GM19351 (cell line): Measurements from ENCODE around the gene HADHA.
"Not testable (repeated sequence)": the region's sequence is repeated elsewhere in the genome, so short reads cannot be mapped to it uniquely, and the experiment has no call there.

Experiments used
- ATAC-seq: cut with Tn5 transposase; IDR thresholded peaks from one replicate; pipeline ENCODE4 v1.9.1; 2021; ENCODE audit warnings: mild to moderate bottlenecking, moderate library complexity; ENCODE audit not compliant: unreplicated experiment

The HADHA gene

DNA sequence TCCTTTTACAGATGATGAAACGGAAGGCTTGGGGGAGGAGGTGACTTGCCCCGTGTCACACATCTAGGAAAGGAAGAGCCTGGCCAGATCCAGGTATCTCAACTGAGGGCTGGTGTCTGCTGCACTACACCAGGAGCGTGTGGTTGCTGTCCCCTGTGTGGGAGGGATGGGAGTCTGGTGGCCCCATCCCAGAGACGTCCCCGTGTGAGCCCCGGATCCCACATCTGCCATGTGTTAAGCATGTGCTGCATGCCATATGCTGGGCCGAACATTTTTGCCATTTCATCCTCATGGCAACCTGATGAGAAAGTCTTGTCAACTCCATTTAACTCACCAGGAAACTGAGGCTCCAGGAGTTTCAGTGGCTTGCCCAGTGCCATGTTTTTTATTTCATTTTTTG is 67.3 kb downstream of the HADHA start:
- ATAC-seq: no peak

- ATAC-seq: no peak
These were observed 68.2 kb downstream of the HADHA start for GRCh38 chr2:26176279-26176615.

- ATAC-seq: no peak
These were observed 68.8 kb downstream of the HADHA start for GRCh38 chr2:26175466-26176278.

- ATAC-seq: no peak
These were observed 69.6 kb downstream of the HADHA start for GRCh38 chr2:26174691-26175465.

DNA sequence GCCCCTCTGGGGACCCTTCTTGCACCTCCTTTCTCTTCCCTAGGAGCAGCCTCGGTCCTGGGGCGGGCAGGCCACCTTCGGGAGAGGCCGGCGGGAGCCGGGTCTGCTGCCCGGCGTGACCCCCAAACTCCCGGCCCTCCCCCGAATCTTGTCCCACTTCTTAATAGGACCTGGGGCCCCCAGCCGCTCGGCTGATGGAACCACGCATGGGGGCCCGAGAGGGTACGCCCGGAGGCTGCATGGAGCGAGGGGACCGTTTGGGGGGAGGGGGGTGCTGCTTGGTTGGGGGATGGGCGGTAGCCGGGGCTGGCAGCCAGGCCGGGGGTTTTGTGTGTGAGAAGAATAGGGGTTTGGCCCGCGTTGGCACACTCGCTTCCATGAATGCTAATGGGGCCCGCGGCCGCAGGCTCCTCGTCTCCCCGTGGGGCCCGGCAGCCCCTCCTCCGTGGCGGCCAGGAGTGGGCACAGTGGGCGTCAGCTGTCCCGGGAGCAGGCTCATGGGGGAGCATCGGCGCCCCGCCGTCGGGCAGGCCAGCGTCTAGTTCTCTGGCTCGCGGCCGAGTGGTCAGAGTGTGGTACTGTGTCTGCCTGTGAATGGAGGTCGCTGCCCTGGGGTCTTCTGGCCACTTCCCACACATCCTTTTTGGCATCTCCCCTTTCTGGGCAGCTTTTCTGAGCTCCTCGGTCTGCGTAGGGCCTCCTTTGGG is 70.5 kb downstream of the HADHA start:
- no peak for ATAC-seq

DNA sequence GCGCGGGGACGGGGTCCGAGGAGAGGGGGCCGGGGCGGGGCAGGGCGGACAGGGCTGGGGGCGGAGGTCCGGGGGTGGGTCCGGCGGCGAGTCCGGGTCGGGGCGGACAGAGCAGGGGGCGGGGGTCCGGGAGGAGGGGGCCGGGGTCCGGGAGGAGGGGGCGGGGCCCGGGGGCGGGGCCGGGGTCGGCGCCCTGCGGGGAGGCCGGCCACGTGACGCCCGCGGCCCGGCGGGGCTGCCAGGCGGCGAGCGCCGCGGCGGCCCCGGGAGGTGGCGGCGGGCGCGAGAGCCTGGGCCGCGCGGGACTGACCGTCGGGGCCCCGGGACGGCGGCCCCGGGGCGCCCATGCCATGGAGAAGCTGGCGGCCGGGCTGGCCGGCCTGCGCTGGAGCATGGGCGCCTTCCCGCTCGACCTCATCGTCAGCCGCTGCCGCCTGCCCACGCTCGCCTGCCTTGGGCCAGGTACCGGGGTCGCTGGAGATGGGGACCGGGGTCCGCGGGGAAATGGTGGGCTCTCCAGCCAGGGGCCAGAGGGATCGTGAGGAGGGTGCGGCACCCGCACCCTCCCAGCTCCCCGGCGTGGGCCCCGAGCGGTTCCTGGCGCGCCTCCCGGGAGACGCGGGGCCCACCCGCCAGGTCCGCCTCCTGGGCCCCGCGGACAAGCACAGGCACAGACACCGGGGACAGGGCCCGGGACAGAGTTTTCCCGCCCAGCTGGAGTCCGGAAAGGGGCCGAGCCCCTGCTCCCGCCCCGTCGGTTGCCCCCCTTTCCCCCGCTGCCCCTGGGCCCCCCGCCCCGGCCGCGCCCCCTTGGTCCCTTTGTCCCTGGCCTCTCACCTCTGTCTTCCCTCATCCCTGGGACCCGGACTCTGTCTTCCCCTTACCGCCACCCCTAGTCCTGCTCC is 71.3 kb downstream of the HADHA start, which contains the start of gene GAREM2:
Gene GAREM2 (plus strand): TSS at position 218 of the 905 bp plus-strand sequence. CDS start 133 bp downstream, at position 351.
- no peak for ATAC-seq

DNA sequence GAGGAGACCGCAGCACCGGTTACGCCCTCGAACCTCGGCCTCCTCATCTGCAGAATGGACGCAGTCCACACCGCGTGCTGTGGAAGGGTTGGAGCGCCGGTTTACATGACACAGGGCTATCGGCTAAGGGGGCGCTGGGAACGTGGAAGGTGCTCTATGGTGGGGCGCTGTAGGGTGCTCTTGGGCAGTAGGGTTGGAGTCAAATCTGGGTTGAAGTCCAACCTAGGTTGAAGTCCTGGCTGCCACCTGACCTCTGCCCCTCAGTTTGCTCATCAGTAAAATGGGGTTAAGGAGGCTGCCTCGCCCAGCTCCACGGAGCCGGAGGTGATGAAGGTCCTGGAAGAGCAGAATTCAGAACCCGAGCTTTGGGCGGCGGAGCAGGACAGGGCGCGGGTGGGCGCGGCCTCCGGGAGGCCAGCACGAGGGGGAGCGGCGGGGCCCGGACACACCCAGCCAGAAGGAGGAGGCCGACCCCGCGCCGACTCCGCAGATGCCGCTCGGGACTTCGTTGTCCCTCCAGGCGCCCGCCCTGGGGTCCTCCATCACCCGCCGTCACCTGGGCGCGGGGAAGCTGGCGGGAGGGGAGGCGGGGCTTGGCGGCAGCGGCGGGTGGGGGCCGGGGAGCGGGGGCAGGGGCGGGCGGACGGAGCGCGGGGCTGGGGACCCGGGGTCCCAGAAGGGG is 72.1 kb downstream of the HADHA start:
- no peak for ATAC-seq

DNA sequence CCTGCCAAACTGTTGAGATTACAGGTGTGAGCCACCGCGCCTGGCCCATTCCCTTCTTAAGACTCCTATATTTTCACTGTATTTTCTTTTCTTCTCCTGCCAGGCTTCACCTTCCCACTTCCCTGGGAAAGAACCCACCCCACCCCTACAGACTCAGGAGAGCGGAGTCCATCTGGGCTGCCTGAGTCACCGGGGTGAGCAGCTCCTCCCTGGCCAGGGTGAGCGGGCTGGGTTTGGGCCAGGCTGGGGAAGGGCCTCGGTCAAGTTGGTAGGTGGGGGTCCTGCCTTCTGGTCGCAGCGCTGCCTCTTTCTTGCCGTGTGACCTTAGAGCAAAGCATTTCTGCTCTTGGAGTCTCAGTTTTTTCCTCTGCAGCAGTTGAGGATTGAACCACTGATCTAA is 73.6 kb downstream of the HADHA start:
- no peak for ATAC-seq

DNA sequence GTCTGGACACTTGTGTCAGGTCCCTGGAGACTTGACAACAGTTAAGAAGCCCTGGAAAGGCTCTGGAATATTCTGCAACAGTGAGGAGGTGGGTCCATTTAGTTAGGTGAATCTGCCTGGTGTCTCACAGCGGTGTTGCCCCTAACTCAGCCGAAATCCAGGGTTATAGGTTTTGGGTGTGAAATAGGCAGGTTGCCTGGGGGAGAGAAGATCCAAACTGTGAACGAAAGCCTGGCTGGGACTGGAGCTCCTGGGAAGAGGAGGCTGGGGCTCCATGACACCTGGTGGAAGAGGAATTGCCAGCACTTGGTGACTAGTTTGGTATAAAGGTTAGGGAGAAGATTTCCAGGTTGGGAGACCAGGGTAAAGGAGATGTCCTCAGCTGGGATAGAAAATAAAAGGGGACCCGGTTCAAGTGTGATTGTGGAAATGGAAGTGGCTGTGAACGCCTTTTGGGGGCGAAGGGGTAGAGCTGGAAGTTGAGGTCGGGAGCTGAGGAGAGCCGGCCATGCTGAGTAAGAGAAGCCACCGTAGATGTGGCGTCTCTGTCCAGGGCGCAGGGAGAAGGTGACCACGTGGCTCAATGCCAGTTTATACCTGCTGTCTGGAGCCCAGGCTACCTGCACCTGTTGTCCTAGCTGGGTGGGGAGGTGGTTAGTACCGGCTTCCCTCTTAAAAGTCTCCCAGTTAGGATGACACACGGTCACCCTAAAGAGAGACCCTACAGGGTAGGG is 74.6 kb downstream of the HADHA start:
- no peak for ATAC-seq

- no peak for ATAC-seq
These were observed 75.2 kb downstream of the HADHA start for GRCh38 chr2:26169226-26169625.

DNA sequence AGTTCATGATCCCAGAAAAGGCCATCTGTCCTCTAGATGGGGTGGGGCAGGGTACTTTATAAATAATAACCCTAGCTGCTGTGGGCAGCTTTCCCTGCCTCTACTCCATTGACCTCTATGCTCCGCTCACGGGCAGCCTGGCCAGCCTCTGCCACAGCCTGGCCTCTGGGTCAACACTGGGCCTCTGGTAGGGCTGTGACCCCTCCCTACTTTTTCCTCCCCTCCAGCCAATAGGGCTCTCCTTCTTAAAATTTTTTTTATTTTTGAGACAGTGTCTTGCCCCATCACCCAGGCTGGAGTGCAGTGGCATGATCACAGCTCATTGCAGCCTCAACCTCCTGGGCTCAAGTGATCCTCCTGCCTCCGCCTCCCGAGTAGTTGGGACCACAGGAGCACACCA is 75.6 kb downstream of the HADHA start:
- no peak for ATAC-seq

- ATAC-seq: not testable (repeated sequence)
These were observed 77.9 kb downstream of the HADHA start for GRCh38 chr2:26166541-26166940.

- ATAC-seq: no peak
These were observed 79.0 kb downstream of the HADHA start for GRCh38 chr2:26165403-26165802.

DNA sequence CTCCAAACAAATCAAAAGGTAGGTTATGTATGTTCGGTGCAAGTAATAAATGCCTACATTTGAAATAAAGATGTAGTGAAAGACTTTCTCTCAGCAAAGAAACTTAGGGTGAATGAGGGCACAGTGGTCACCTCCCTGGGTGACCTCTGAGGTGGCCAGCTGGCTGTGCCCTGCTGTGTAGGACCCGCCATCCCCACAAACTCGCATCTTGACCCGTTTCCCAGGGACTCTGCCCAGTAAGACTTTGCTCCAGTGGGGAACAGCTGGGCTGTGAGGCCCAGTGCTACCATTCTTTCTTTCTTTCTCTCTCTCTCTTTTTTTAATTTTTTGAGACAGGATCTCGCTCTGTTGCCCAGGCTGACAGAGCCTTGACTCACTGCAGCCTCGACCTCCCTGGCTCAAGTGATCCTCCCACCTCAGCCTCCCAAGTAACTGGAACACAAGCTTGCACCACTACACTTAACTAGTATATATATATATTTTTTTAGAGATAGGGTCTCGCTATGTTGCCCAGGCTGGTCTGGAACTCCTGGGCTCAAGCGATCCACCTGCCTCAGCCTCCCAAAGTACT is 79.7 kb downstream of the HADHA start:
- ATAC-seq: no peak

DNA sequence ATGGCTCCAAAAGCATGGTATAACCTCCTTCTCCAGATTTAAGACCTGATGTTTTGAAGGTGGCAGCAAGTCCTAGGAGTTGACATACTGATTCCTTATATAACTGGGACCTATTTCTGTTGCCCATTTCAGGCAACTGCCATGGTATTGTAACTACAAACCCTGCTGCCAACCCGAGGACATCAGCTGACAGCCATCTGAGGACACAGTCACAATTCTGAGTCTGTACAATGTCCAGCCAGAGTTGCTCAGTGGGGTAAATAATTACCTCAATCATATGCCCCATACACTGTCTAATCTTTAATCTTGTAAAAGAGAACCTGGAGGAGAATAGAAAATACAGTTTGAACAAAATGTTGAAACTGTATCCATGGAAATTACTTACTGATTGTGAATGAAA is 80.2 kb downstream of the HADHA start:
- no peak for ATAC-seq

DNA sequence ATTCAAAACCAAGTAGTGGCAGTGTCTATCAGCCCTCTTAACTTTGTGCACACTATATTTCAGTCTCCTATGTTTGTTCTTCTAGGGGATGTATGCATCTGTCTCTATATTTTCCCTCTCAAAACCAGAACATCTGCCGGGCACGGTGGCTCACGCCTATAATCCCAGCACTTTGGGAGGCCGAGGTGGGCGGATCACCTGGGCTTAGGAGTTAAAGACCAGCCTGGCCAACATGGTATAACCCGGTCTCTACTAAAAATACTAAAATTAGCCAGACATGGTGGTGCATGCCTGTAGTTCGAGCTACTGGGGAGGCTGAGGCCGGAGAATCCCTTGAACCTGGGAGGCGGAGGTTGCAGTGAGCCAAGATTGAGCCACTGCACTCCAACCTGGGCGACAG is 81.5 kb downstream of the HADHA start:
- no peak for ATAC-seq

DNA sequence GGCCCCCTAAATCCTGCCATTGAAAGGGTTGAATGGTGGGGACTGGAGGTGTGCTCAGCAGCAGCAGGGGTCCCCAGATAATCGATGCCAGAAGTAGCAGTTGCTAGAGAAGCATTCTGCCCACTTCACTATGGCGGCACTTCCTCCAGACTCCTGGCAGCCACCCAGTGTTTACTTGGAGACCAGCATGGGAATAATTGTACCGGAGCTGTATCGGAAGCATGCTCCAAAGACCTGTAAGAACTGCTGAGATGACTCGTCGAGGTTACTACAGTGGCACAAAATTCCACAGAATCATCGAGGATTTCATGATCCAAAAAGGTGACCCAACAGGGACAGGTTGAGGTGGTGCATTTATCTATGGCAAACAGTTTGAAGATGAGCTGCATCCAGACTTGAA is 82.5 kb downstream of the HADHA start:
- no peak for ATAC-seq

GRCh38 chr2:26157580-26157979 is 86.9 kb downstream of the HADHA start:
- no peak for ATAC-seq

DNA sequence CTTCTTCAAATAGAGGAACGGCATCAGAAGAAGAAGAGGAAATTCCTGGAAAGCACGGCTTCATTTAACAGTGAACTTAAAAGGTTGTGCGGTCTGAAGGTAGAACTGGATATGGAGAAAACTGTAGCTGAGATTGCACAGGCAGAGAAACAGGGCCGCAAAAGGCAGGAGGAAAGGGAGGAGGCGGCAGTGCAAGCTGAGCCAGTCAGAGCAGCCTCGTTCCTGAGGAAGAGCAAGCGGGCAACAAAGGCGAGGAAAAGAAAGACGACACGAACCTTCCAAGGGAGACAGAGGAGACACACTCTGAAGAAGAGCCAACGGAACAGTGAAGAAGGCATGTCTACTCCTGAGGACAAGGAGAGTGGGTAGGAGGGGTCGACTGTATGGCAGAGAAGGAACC is 94.2 kb downstream of the HADHA start:
- ATAC-seq: no peak
